ENCODE data around the gene CIAO3. TPM values are rescaled to one million over a fixed set of nuclear protein-coding genes. Genes with fewer than 3 reads are reported as not detected.

CIAO3 gene
- polyA plus RNA-seq, 1 donor from 2014 or later, result 57.8 TPM

GRCh38 chr16:707062-707538, 33.7 kb downstream of the CIAO3 start:
- H3K4me2 ChIP-seq (ENCODE audit: low read length), result peak overlapping the region; percentile 80
- H3K4me3 ChIP-seq (ENCODE audit: low read length), result peak overlapping the region; percentile 73

DNA sequence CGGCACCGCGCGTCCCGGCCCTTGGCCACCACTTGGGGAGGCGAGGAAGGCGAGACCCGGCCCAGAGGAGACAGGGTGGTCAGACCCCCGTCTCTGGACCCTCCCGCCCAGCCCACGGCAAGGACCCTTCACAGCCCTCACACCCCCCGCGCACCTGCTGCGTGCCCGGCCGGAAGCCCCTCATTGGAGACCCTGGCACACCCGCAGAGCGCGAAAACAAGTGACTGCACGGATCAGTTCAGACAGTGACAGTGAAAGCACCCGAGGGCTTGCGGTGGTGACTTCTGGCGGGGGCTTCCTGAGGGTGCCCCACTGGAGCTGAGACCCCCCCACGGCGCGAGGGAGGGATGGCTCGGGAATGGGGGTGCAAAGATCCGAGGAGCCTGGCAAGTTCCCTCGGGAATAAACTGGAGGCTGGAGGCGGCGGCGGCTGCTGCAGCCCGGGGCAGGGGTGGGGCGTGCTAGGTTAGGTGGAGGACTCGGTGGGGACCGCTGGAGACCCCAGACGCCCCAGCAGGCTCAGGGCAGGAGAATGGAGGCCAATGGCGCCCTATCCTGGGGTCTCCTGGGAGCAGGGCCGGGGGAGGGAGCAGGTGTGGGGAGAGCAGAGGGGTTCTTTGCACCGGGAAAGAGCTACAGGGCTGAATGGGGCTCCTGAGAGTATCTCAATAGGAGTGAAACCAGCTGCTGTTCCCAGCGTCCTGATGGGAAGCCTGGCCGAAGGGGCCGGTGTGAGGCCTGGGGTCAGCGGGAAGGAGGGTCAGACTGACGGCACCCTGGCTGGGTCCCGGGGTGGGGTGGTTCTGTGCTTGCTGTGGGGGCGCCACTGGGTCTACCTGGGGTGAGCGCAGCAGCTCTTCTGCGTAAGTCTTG, 34.4 kb downstream of the CIAO3 start:
- H3K9me2 ChIP-seq (ENCODE audit: insufficient read depth, low read length), result no peaks in the 10 kb centered on the region
- H3K4me3 ChIP-seq (ENCODE audit: low read length), result peak overlapping the region; percentile 73
- H3K79me2 ChIP-seq (replicated peaks; ENCODE audit: insufficient read depth, low read length), result peaks cover 39% of the 10 kb centered on the region
- peak overlapping the region; percentile 80 for H3K4me2 ChIP-seq (ENCODE audit: low read length)
- H3K9me3 ChIP-seq (ENCODE audit: low read length), result no peaks in the 10 kb centered on the region
- H3K36me3 ChIP-seq (ENCODE audit: insufficient read depth, low read length), result no peaks in the 10 kb centered on the region
- H3F3A ChIP-seq (ENCODE audit: insufficient read depth, low read length, poor library complexity, severe bottlenecking), result peaks cover 5% of the 10 kb centered on the region
- peaks cover 28% of the 10 kb centered on the region for H4K20me1 ChIP-seq (ENCODE audit: insufficient read depth)
- peak overlapping the region; percentile 86 for H3K27ac ChIP-seq (ENCODE audit: low read length)
- H2AFZ ChIP-seq (ENCODE audit: low read depth, low read length), result peak overlapping the region; percentile 2
- H3K27me3 ChIP-seq (ENCODE audit: insufficient read depth, low read depth, low read length), result peaks cover 10% of the 10 kb centered on the region
- peak overlapping the region; percentile 79 for H3K9ac ChIP-seq (ENCODE audit: low read length)
- TF ChIP-seq POLR2AphosphoS5 (IDR thresholded peaks at IDR 0.05) (peak; percentile 27), CTCF (IDR thresholded peaks at IDR 0.05; ENCODE audit: poor library complexity, severe bottlenecking) (no peak)

More at GRCh38 chr16:707062-707538, 33.7 kb downstream of the CIAO3 start:
- Histone ChIP-seq H3K27me3 (ENCODE audit: insufficient read depth, low read depth, low read length) (peaks cover 4% of the 10 kb centered on the region), H4K20me1 (ENCODE audit: insufficient read depth) (peaks cover 22% of the 10 kb centered on the region), H3K27ac (ENCODE audit: low read length) (peak overlapping the region; percentile 86), H3F3A (ENCODE audit: insufficient read depth, low read length, poor library complexity, severe bottlenecking) (peaks cover 5% of the 10 kb centered on the region), H3K9me3 (ENCODE audit: low read length) (no peaks in the 10 kb centered on the region), H3K79me2 (replicated peaks; ENCODE audit: insufficient read depth, low read length) (peaks cover 40% of the 10 kb centered on the region), H3K9me2 (ENCODE audit: insufficient read depth, low read length) (no peaks in the 10 kb centered on the region), H3K9ac (ENCODE audit: low read length) (peak overlapping the region; percentile 79), H3K36me3 (ENCODE audit: insufficient read depth, low read length) (no peaks in the 10 kb centered on the region), H2AFZ (ENCODE audit: low read depth, low read length) (no peak overlapping the region)
- TF ChIP-seq, protein P1, sequence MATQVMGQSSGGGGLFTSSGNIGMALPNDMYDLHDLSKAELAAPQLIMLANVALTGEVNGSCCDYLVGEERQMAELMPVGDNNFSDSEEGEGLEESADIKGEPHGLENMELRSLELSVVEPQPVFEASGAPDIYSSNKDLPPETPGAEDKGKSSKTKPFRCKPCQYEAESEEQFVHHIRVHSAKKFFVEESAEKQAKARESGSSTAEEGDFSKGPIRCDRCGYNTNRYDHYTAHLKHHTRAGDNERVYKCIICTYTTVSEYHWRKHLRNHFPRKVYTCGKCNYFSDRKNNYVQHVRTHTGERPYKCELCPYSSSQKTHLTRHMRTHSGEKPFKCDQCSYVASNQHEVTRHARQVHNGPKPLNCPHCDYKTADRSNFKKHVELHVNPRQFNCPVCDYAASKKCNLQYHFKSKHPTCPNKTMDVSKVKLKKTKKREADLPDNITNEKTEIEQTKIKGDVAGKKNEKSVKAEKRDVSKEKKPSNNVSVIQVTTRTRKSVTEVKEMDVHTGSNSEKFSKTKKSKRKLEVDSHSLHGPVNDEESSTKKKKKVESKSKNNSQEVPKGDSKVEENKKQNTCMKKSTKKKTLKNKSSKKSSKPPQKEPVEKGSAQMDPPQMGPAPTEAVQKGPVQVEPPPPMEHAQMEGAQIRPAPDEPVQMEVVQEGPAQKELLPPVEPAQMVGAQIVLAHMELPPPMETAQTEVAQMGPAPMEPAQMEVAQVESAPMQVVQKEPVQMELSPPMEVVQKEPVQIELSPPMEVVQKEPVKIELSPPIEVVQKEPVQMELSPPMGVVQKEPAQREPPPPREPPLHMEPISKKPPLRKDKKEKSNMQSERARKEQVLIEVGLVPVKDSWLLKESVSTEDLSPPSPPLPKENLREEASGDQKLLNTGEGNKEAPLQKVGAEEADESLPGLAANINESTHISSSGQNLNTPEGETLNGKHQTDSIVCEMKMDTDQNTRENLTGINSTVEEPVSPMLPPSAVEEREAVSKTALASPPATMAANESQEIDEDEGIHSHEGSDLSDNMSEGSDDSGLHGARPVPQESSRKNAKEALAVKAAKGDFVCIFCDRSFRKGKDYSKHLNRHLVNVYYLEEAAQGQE (IDR thresholded peaks at IDR 0.05; ENCODE audit: borderline replicate concordance), result no peak
- no peak for TF ChIP-seq RAD21 (conservative IDR thresholded peaks at IDR 0.05)
- no peak for TF ChIP-seq MXI1 (conservative IDR thresholded peaks at IDR 0.05; ENCODE audit: poor library complexity, severe bottlenecking)
- no peak for TF ChIP-seq POLR2AphosphoS5 (IDR thresholded peaks at IDR 0.05)
- TF ChIP-seq CTCF (IDR thresholded peaks at IDR 0.05; ENCODE audit: poor library complexity, severe bottlenecking), result no peak
- TF ChIP-seq EZH2 (IDR thresholded peaks at IDR 0.05; ENCODE audit: borderline replicate concordance, insufficient read depth, low read length, poor library complexity, severe bottlenecking), result no peak
- no peak for TF ChIP-seq TAF1 (IDR thresholded peaks at IDR 0.05; ENCODE audit: low read depth)
- TF ChIP-seq EP300 (conservative IDR thresholded peaks at IDR 0.05; ENCODE audit: poor library complexity, severe bottlenecking), result no peak
- TF ChIP-seq SMC3 (conservative IDR thresholded peaks at IDR 0.05; ENCODE audit: poor library complexity), result no peak
